ENCODE measurements around the gene PHF12.

GRCh38 chr17:28917465-28917864 lies 33.9 kb downstream of the PHF12 start:
- no peak for TF ChIP-seq CTCF (conservative IDR thresholded peaks at IDR 0.05; ENCODE audit: low read depth, low read length)
- no peak for TF ChIP-seq MAZ (IDR thresholded peaks at IDR 0.05; ENCODE audit: borderline replicate concordance, low read depth, low read length)
- no peak for TF ChIP-seq CHD1 (IDR thresholded peaks at IDR 0.05; ENCODE audit: low read depth, low read length)
- no peak for TF ChIP-seq POLR2A (IDR thresholded peaks at IDR 0.05; ENCODE audit: low read depth, low read length)
- no peak for TF ChIP-seq FOS (IDR thresholded peaks at IDR 0.05; ENCODE audit: low read depth, low read length)
- TF ChIP-seq SMC3 (IDR thresholded peaks at IDR 0.05; ENCODE audit: low read depth, low read length) = no peak
- no peak for TF ChIP-seq MXI1 (IDR thresholded peaks at IDR 0.05; ENCODE audit: borderline replicate concordance, low read depth, low read length)
- TF ChIP-seq CEBPB (IDR thresholded peaks at IDR 0.05; ENCODE audit: low read depth, low read length) = no peak
